ENCODE results near the gene CACFD1.

GRCh38 chr9:133472753-133473378 lies 13.1 kb downstream of the CACFD1 start:
- TF ChIP-seq CTCF (IDR thresholded peaks at IDR 0.05) (no peak), POLR2A (IDR thresholded peaks at IDR 0.05) (no peak)

Data from Peyer's patch (tissue), 4 donors.